HG02943 (cell line): ENCODE data around the gene PYY.

Source experiments
- ATAC-seq: cut with Tn5 transposase; IDR thresholded peaks from one replicate; pipeline ENCODE4 v1.9.1; 2021; ENCODE audit warnings: mild to moderate bottlenecking, low read depth, moderate library complexity; ENCODE audit not compliant: unreplicated experiment

Gene PYY

DNA sequence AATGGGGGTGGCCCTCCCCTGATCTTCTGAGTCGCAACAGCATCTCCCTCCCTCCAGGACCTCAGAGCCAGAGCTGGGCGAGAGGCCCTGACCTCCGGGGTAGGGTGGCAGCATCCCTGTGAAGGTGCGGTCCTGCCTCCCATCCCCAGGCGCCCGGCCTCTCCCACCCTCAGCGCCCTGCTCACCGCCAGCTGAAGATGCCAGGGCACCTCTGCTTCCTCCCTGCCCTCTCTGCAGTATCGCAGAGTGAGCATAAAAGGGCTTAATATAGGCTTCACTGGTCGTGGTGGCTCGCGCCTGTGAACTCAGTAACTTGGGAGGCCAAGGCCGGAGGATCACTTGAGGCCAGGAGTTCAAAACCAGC is 35.7 kb downstream of the PYY start:
- ATAC-seq, result no peak

DNA sequence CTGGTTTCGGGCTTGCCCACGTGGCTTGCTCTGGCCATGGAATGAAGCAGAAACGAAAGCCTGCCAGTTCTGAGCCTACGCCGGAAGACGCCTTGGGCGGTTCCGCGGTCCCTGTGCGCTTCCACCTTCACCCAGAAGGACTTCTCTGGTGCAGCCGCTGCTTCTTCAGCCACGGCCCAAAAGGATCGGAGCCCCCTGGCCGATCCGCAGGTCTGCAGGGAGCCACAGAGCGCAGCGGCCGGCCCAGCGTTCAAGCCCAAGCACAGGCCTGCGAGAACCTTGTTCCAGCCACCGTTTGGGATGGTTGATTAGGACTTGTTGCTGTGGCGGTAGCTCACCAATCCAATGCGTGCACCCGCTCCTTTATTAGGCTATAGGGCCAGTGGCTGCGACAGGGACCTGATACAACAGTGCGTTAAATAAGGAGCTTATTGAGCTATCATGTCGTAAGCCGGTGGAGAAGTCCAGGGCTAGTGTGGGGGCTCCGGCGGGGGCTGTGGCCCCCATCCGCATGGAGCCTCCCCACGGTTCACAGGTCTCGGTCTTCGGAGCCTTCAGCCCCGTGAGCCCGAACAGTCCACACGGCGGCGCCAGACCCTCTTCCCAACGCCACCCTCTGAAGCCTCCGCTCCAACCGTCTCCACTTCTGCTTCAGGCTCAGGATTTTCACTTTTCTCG is 36.3 kb downstream of the PYY start:
- no peak for ATAC-seq

DNA sequence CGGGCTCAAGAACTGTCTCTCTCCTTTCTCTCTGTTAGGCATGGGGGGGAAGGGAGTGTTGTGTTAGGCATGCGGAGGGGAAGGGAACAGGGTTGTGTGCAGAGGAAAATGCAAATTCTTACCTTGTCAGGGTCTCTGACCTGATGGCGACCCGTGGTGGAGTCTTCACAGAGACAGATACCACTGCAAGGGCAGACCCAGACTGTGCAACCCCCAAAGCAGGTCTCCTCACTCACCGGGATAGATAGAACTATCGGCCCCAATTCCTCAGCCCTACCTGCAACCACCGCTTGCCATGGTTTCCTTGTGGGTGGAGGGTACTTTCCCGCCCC is 36.8 kb downstream of the PYY start:
- ATAC-seq, result no peak

DNA sequence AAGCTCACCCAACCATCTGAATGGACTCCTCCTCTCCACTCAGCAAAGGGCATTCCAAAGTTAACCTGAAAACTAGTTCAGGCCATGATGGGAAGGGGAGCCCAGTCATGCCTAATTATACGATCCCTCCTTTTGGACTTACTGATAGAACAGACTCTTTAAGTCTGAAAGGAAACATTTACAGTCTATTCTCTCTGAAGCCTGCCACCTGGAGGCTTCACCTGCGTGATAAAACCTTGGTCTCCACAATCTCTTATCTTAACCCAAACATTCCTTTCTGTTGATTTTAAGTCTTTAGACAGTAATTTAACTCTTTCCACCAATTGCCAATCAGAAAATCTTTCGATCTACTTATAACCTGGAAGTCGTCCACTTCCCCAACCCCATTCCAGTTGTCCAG is 37.4 kb downstream of the PYY start:
- no peak for ATAC-seq

DNA sequence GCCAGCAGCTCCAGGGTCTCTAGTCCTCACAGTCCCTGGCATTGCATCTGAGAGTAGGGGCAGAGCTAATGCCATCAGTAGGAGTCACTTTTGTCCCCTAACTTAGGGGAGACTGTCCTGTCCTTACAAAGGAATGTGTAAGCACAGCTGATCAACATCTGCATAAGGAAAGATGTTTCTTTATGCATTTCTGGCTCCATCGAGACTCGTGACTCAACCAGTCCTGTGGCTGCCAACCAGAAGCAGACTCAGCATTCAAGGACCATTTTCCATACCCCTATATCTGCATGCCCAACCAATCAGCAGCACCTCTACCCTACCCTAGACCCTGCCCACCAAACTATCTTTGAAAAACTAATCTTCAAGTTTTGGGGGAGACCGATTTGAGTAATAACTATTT is 38.2 kb downstream of the PYY start:
- no peak for ATAC-seq

DNA sequence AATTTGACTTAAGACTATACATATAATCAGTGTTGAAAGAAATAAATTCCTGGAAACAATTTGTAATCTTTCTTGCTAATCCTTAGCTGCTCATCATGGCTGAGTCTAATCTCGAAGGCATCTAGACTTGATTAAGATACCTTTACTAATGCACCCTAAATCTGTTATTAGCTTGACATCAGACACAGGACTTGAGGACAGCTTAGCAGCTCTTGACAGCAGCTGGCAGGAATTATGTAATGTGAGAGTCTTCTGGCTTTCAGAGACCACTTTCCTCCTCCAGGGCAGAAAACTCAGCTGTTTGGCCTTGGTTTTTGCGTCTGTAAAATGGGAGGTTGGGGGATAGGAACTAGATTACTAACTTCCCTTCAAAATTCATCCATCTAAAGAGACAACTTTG is 39.3 kb downstream of the PYY start:
- no peak for ATAC-seq

DNA sequence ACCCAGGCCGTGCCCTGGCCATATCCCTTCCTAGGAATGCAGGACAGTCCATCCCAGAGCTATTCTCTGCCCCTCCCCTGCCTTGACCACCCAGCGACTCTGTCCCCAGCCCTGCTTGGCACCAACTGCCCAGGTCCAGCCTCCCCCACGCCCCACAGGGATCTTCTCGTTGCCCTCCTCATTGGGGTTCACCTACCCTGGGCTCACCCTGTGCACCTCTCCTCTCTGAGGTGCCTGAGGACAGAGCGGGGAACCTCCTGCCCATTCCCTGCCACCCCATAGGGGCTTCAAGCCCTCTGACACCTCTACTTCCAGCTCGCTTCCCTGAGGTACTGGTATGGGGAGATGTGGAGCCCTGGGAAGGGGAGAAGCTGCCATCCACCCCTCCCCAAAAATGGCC is 40.2 kb downstream of the PYY start:
- no peak for ATAC-seq

DNA sequence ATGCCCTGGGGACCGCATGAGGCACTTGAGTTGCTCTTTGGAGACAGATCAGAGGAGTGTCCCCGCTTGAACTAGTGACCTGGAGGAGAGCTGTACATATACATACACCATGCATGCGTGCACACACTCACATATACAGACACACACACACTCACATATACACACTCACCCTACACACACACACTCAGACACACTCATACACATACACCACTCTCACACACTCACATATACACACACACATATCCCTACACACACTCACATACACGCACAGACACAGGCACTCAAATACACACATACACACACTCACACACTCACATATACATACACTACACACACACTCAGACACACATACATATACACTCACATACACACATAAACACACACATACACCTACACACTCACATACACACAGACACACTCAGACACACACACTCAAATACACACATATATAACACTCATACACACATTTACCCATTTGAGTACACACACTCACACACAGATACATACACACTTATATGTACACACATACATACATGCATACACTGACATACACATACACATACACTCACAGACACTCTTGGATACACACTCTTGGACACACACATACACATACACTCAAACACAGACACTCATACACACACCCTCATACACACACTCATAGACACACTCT is 41.0 kb downstream of the PYY start:
- no peak for ATAC-seq

DNA sequence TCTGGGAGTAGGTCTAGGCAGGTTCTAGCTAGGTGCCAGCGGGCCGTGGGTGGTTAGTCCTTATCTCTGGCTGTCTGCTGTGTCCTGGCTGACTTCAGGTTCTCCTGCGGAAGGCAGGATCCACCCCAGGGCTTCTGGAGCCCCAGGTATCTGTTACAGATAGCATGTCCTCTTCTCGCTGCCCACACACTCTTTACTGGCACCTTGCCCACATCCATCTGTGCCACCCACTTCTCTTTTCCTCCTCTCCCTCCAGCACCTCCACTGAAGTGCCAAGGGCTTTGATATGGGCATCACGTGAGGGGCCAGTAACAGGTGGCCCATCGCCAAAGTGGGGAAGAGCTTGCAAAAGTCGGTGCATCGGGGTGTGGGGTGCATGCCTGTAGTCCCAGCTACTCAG is 41.8 kb downstream of the PYY start:
- ATAC-seq, result no peak

DNA sequence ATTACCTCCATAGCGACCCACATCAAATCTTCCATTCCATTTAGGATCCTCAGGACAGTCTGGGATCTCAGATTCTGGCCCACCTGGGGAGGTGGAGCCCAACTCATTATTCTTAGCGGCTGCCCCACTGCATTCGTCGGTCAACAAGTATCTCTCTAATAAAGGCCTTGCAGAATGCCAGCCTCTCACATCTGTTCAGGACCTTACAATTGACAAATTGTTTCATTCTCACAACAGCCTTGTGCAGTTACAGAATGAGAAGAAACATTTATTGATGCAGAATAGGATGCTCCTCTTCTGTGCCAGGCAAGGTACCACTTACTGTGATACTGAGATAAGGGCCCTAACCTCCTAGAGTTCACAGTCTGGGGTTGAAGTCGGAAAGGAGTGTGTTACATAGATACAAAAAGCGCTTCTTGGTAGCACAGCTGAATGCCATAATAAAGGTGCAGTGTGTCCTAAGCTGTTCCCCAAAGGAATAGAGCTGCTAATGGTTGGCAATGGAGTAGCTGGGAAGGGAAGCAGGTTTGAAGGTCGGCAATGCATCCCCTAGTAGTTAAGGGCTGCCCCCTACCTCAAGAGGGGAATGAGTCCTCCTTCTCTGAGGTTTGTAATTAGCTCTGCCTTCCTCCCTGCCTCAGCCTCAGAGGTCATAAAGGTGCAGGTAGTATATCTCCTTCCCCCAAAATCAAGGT is 44.1 kb downstream of the PYY start:
- no peak for ATAC-seq

DNA sequence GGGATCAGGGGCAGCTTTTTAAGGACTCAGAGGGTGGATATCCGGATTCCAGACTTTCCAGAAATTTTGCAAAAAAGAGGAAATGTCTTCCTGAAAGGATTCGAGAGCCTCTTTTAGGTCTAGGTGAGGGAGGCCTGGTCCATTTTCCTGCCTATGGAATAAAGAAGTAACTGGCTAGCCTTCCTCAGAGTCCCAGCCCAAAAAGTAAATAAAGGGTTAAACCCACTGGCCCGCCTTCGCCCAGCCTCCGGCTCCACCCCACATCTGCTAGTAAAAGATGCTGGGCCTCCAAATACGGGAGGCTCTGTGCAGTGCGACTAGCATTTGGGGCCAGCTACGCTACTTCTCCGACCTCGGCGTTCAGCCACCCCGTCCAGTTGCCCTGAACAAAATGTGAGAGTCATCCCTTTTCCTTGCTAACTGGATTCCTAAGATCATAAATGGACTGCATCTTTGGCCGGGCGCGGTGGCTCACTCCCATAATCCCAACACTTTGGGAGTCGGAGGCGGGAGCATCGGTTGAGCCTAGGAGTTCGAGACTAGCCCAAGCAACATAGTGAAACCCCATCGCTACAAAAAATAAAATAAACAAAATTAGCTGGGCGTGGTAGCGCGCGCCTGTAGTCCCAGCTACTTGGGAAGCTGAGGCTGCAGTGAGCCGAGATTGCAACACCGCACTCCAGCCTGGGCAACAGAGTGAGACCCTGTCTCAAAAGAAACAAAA is 45.6 kb downstream of the PYY start:
- ATAC-seq, result no peak

DNA sequence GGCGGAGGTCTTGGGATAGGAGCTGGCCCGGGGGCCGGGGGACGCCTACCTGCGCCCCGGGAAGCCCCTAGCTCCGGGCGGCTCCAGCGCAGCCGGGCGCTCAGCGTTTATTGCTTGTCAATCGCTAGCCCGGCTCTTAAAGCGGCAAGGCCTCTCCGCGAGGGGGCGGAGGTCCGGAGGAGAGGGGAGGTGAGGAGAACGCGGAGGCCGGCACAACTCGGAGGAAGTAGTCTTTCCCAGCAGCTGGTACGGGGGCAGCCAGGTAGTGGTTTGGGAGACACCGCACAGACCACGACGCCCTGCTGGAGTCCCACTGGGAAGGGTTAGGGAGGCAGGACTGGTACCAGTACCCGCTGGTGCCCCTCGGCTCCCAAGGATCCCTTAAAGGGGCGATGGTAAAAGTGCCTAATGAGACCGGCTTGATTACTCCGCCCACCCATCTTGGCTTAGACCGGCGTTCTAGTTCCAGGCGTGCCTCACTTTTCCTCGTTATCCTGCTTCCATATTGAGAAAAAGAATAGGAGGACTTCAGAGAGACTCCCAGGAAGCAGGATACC is 46.2 kb downstream of the PYY start, which contains the start of gene MPP2:
MPP2 (minus strand) TSS at position 112 of the 557 bp plus-strand sequence. CDS start 3,076 bp downstream, outside the sequence.
- ATAC-seq, result no peak

DNA sequence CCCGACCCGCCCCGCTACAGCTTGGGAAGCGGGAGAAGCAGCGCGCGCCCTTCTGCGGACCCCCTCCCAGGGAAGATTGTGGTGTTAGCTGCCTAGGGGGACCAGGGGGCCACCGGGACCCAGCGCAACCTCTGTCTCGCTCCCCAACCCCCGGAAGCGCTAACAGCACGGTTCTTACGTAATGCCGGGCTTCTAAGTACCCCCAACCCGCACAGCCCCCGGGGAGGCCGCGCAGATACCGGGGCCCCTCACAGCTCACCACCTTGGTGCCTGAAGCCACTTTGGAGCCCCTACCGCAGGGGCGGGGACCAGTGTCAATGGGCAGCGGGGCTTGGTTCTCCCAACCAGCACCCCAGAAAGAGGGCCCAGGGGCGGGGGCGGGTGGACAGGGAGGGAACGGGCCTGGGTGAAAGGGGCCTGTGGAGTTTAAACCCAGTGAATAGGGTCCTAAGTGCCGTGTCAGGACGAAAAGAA is 46.8 kb downstream of the PYY start:
- no peak for ATAC-seq

DNA sequence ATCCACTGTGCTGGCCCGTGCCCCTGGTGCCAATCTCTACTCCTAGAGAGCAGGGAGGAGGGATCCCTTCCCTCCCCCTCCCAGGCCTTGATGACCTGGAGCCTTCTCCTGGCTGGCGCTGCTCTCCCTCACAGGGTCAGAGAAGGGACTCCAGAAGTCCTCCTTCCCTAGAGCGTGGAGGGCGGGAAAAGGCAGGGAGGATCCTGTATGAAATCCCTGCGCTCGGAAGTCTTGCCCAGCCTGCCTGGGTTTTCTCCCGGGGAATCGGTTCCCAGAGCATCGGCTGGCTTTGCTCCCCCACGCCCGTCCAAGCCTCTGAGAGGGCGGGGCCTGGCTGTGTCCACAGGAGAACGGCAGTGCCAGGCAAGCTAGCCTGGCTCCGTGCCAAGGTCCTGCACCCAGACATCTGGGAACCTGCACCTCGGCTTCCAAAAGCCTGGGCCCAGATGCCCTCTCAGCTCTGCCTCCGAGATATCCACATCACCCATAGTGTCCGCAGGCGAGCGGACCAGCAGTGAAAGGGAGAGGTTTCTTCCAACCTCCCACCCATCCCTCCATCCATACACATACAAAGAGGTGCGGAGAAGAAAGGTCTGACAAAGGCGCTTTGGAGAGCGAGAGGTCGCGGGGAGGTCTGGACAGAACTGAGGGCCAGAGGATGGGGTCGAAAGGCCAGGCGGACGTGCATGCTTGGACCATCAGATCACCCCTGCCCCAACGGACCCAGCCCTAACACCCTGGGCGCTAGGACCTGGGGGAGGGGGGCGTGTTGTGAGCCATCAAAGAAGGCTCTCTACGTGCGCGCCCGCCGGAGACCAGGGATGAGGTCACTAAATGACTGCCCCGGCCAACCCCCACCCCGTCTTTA is 47.5 kb downstream of the PYY start:
- ATAC-seq, result no peak

DNA sequence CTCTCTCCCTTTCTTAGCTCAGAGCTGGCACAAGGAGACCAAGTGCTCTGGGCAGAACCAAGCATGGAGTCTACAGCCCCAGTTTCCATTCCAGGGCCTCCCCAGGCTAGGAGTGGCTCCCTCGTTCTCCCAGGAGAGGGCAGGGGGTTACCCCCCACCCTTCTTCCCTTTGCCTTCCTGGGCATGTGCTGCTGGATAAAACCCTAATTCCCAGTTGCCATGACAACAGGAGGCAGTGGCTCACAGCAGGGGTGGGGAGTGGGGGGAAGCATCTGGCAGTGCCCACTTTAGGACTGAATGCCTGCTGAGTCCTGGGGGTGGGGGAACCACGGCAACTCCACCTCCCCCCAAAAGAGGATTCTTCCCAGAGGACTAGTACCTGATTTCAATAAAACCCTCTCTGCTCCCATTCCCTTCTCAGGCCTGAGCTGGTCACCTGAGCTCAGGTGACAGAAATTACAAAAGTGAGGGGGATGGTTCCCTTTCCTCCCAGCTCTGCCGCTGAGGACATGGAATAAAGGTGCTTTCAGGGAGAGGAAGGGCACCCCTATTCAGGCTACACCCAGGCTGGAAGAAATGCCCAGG is 48.2 kb downstream of the PYY start:
- no peak for ATAC-seq
